Skeletal muscle tissue (tissue), 5 donors: Measurements from ENCODE around the gene ADRA2A. TPM values are rescaled to one million over a fixed set of nuclear protein-coding genes. Genes with fewer than 3 reads are reported as not detected.

Source experiments
- H3K27ac ChIP-seq: one replicate; pipeline ENCODE4 v1.7.0; 2013; ENCODE audit warnings: mild to moderate bottlenecking, low read depth, low read length, inconsistent platforms
- H3K27me3 ChIP-seq, 3 donors: one replicate each; pipeline ENCODE4 v1.7.0; 2013; ENCODE audit warnings: low read length in 3 of 3; ENCODE audit not compliant: control insufficient read depth in 3 of 3, insufficient read depth in 3 of 3
- H3K36me3 ChIP-seq, 3 donors: one replicate each; pipeline ENCODE4 v1.7.0; 2013; ENCODE audit warnings: low read length in 3 of 3; ENCODE audit not compliant: control insufficient read depth in 3 of 3, insufficient read depth in 3 of 3
- H3K4me1 ChIP-seq, 3 donors: one replicate each; pipeline ENCODE4 v1.7.0; 2013; ENCODE audit warnings: low read length in 3 of 3, mild to moderate bottlenecking in 3 of 3; ENCODE audit not compliant: control insufficient read depth in 3 of 3, insufficient read depth in 3 of 3
- H3K4me3 ChIP-seq, 3 donors: one replicate each; pipeline ENCODE4 v1.7.0; 2013; ENCODE audit warnings: low read length in 3 of 3
- H3K9ac ChIP-seq, 3 donors: one replicate each; pipeline ENCODE4 v1.7.0; 2013; ENCODE audit warnings: low read length in 3 of 3, mild to moderate bottlenecking in 3 of 3, moderate library complexity in 2 of 3, low read depth in 1 of 3
- H3K9me3 ChIP-seq, 3 donors: one replicate each; pipeline ENCODE4 v1.7.0; 2013; ENCODE audit warnings: low read length in 3 of 3; ENCODE audit not compliant: control insufficient read depth in 3 of 3
- small RNA-seq: library from RNA; depleted of rRNA; stranded (forward); fragments of <200 nt; gene quantifications from one replicate; pipeline ENCODE3, GENCODE V24; 2014
- total RNA-seq: library from RNA; depleted of rRNA; stranded (reverse); fragments of >200 nt; gene quantifications from one replicate; pipeline ENCODE4 v1.2.3, GENCODE V29; 2014
- donor health status: Osteomylitis.

The ADRA2A gene
- total RNA-seq, 1 donor from 2014 or later: 2.1 TPM

DNA sequence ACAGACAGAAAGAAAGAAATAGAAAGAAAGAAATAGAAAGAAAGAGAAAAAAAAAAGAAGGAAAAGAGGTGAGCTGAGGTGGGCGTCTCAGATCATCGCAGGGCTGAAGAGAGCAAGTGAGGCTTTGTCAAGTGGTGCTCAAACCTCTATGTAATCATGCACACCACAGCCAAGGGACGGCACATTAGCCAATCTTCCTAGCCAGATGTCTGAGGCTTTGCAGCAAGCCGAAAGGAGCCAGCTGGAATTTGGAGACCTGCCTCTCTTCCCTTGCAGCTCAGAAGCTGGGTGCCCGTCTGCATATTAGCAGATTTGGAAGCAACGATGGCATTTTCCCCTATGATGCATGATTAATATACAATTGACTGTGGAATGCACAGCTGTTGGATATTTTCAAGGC, 52.5 kb downstream of the ADRA2A start:
- H3K9me3 ChIP-seq: no peaks in the 10 kb centered on the region
- H3K27ac ChIP-seq: no peak overlapping the region
- no peak overlapping the region for H3K9ac ChIP-seq
- H3K36me3 ChIP-seq: no peaks in the 10 kb centered on the region
- H3K4me3 ChIP-seq: no peak overlapping the region
- peaks cover 0 to 2% (median 0%) of the 10 kb centered on the region in 3 donors for H3K27me3 ChIP-seq
- H3K4me1 ChIP-seq: peaks cover 5 to 7% (median 6%) of the 10 kb centered on the region in 3 donors

DNA sequence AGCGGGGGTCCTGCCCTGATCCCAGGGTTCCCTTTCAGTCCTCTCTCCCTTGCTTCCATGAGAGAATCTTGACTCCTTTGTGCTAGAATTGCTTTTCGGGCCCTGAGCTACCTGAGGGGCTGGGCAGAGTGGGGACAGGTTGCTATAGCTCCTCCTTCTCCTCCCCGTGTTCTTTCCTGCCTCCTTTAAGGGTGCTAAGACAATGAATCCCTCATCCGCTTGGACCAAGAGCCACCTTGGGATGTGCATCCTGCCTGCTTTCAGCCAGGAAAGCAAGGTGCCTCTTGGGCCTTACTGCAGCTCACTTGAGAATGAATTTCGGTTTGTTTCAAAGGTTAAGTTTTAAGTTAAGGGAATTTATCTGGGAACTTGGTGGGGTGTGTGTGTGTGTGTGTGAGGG, 53.6 kb downstream of the ADRA2A start:
- Histone ChIP-seq H3K4me1 (peaks cover 5 to 7% (median 6%) of the 10 kb centered on the region in 3 donors), H3K9me3 (no peaks in the 10 kb centered on the region), H3K4me3 (no peak overlapping the region), H3K36me3 (no peaks in the 10 kb centered on the region), H3K27me3 (no peaks in the 10 kb centered on the region), H3K9ac (no peak overlapping the region), H3K27ac (no peak overlapping the region)

Small RNA genes within 50 kb of the gene (small RNA-seq; reads per million reads assigned to genes)
- not detected for gene AL355863.1

Other genes starting within 250 kb of the ADRA2A start
- gene PDCD4, start 205.1 kb upstream of the ADRA2A start, total RNA-seq: 90.3 TPM
- gene BBIP1, start 157.8 kb upstream of the ADRA2A start, total RNA-seq: 6.3 TPM
- gene SHOC2, start 157.4 kb upstream of the ADRA2A start, total RNA-seq: 47.5 TPM